ENCODE results near the gene TBC1D1.
"Not testable (repeated sequence)": the region's sequence is repeated elsewhere in the genome, so short reads cannot be mapped to it uniquely, and the experiment has no call there.

TBC1D1 gene

GRCh38 chr4:38020386-38020785 lies 129.5 kb downstream of the TBC1D1 start:
- Histone ChIP-seq H3K27ac (ENCODE audit: insufficient read depth, low read length, poor library complexity, severe bottlenecking) (no peak overlapping the region), H3K4me3 (ENCODE audit: insufficient read depth, low read depth, low read length, poor library complexity, severe bottlenecking) (no peak overlapping the region), H3K27me3 (replicated peaks; ENCODE audit: control insufficient read depth, insufficient read depth, low read length, poor library complexity, severe bottlenecking) (no peaks in the 10 kb centered on the region), H3K36me3 (ENCODE audit: control insufficient read depth, insufficient read depth, low read length) (peaks cover 25% of the 10 kb centered on the region), H3K4me1 (ENCODE audit: control insufficient read depth, insufficient read depth, low read length, poor library complexity, severe bottlenecking) (no peaks in the 10 kb centered on the region), H3K9me3 (ENCODE audit: control insufficient read depth, low read length) (no peaks in the 10 kb centered on the region)
- DNase-seq, result no peak

- not testable (repeated sequence) for H3K9me3 ChIP-seq (ENCODE audit: control insufficient read depth, low read length); H3K4me1 ChIP-seq (ENCODE audit: control insufficient read depth, insufficient read depth, low read length, poor library complexity, severe bottlenecking); H3K27ac ChIP-seq (ENCODE audit: insufficient read depth, low read length, poor library complexity, severe bottlenecking); DNase-seq; H3K4me3 ChIP-seq (ENCODE audit: insufficient read depth, low read depth, low read length, poor library complexity, severe bottlenecking); H3K27me3 ChIP-seq (replicated peaks; ENCODE audit: control insufficient read depth, insufficient read depth, low read length, poor library complexity, severe bottlenecking)
- peaks cover 25% of the 10 kb centered on the region for H3K36me3 ChIP-seq (ENCODE audit: control insufficient read depth, insufficient read depth, low read length)
Measured at GRCh38 chr4:38020961-38021360, 130.1 kb downstream of the TBC1D1 start.

GRCh38 chr4:38021751-38022150 lies 130.9 kb downstream of the TBC1D1 start:
- no peaks in the 10 kb centered on the region for H3K9me3 ChIP-seq (ENCODE audit: control insufficient read depth, low read length)
- no peak overlapping the region for H3K27ac ChIP-seq (ENCODE audit: insufficient read depth, low read length, poor library complexity, severe bottlenecking)
- no peaks in the 10 kb centered on the region for H3K27me3 ChIP-seq (replicated peaks; ENCODE audit: control insufficient read depth, insufficient read depth, low read length, poor library complexity, severe bottlenecking)
- no peak for DNase-seq
- H3K36me3 ChIP-seq (ENCODE audit: control insufficient read depth, insufficient read depth, low read length), result peaks cover 24% of the 10 kb centered on the region
- H3K4me1 ChIP-seq (ENCODE audit: control insufficient read depth, insufficient read depth, low read length, poor library complexity, severe bottlenecking), result no peaks in the 10 kb centered on the region
- no peak overlapping the region for H3K4me3 ChIP-seq (ENCODE audit: insufficient read depth, low read depth, low read length, poor library complexity, severe bottlenecking)

- no peaks in the 10 kb centered on the region for H3K4me1 ChIP-seq (ENCODE audit: control insufficient read depth, insufficient read depth, low read length, poor library complexity, severe bottlenecking)
- DNase-seq, result no peak
- peaks cover 35% of the 10 kb centered on the region for H3K36me3 ChIP-seq (ENCODE audit: control insufficient read depth, insufficient read depth, low read length)
- H3K27me3 ChIP-seq (replicated peaks; ENCODE audit: control insufficient read depth, insufficient read depth, low read length, poor library complexity, severe bottlenecking), result no peaks in the 10 kb centered on the region
- no peak overlapping the region for H3K27ac ChIP-seq (ENCODE audit: insufficient read depth, low read length, poor library complexity, severe bottlenecking)
- H3K4me3 ChIP-seq (ENCODE audit: insufficient read depth, low read depth, low read length, poor library complexity, severe bottlenecking), result no peak overlapping the region
- H3K9me3 ChIP-seq (ENCODE audit: control insufficient read depth, low read length), result no peaks in the 10 kb centered on the region
Measured at GRCh38 chr4:38023347-38024205, 132.7 kb downstream of the TBC1D1 start.

GRCh38 chr4:38024206-38024509 lies 133.3 kb downstream of the TBC1D1 start:
- no peak overlapping the region for H3K27ac ChIP-seq (ENCODE audit: insufficient read depth, low read length, poor library complexity, severe bottlenecking)

GRCh38 chr4:38025665-38026064 lies 134.8 kb downstream of the TBC1D1 start:
- Histone ChIP-seq H3K4me1 (ENCODE audit: control insufficient read depth, insufficient read depth, low read length, poor library complexity, severe bottlenecking) (no peaks in the 10 kb centered on the region), H3K4me3 (ENCODE audit: insufficient read depth, low read depth, low read length, poor library complexity, severe bottlenecking) (no peak overlapping the region), H3K27me3 (replicated peaks; ENCODE audit: control insufficient read depth, insufficient read depth, low read length, poor library complexity, severe bottlenecking) (no peaks in the 10 kb centered on the region), H3K27ac (ENCODE audit: insufficient read depth, low read length, poor library complexity, severe bottlenecking) (no peak overlapping the region), H3K9me3 (ENCODE audit: control insufficient read depth, low read length) (no peaks in the 10 kb centered on the region), H3K36me3 (ENCODE audit: control insufficient read depth, insufficient read depth, low read length) (peaks cover 37% of the 10 kb centered on the region)
- no peak for DNase-seq

More at GRCh38 chr4:38024206-38024509, 133.3 kb downstream of the TBC1D1 start:
- no peak for DNase-seq
- H3K27me3 ChIP-seq (replicated peaks; ENCODE audit: control insufficient read depth, insufficient read depth, low read length, poor library complexity, severe bottlenecking), result no peaks in the 10 kb centered on the region
- peaks cover 39% of the 10 kb centered on the region for H3K36me3 ChIP-seq (ENCODE audit: control insufficient read depth, insufficient read depth, low read length)
- no peaks in the 10 kb centered on the region for H3K9me3 ChIP-seq (ENCODE audit: control insufficient read depth, low read length)
- H3K4me3 ChIP-seq (ENCODE audit: insufficient read depth, low read depth, low read length, poor library complexity, severe bottlenecking), result no peak overlapping the region
- no peaks in the 10 kb centered on the region for H3K4me1 ChIP-seq (ENCODE audit: control insufficient read depth, insufficient read depth, low read length, poor library complexity, severe bottlenecking)

- Histone ChIP-seq H3K27ac (ENCODE audit: insufficient read depth, low read length, poor library complexity, severe bottlenecking) (no peak overlapping the region), H3K9me3 (ENCODE audit: control insufficient read depth, low read length) (no peaks in the 10 kb centered on the region), H3K4me3 (ENCODE audit: insufficient read depth, low read depth, low read length, poor library complexity, severe bottlenecking) (no peak overlapping the region), H3K27me3 (replicated peaks; ENCODE audit: control insufficient read depth, insufficient read depth, low read length, poor library complexity, severe bottlenecking) (no peaks in the 10 kb centered on the region), H3K4me1 (ENCODE audit: control insufficient read depth, insufficient read depth, low read length, poor library complexity, severe bottlenecking) (no peaks in the 10 kb centered on the region), H3K36me3 (ENCODE audit: control insufficient read depth, insufficient read depth, low read length) (peaks cover 32% of the 10 kb centered on the region)
- no peak for DNase-seq
Measured at GRCh38 chr4:38026158-38026740, 135.4 kb downstream of the TBC1D1 start.

- no peak for DNase-seq
- Histone ChIP-seq H3K27me3 (replicated peaks; ENCODE audit: control insufficient read depth, insufficient read depth, low read length, poor library complexity, severe bottlenecking) (no peaks in the 10 kb centered on the region), H3K4me3 (ENCODE audit: insufficient read depth, low read depth, low read length, poor library complexity, severe bottlenecking) (no peak overlapping the region), H3K27ac (ENCODE audit: insufficient read depth, low read length, poor library complexity, severe bottlenecking) (no peak overlapping the region), H3K4me1 (ENCODE audit: control insufficient read depth, insufficient read depth, low read length, poor library complexity, severe bottlenecking) (no peaks in the 10 kb centered on the region), H3K36me3 (ENCODE audit: control insufficient read depth, insufficient read depth, low read length) (peaks cover 23% of the 10 kb centered on the region), H3K9me3 (ENCODE audit: control insufficient read depth, low read length) (no peaks in the 10 kb centered on the region)
Measured at GRCh38 chr4:38030023-38030422, 139.1 kb downstream of the TBC1D1 start.

GRCh38 chr4:38034986-38035882 lies 144.3 kb downstream of the TBC1D1 start:
- DNase-seq, result peak in 1 of 3 donors; percentile 16
- H3K27ac ChIP-seq (ENCODE audit: insufficient read depth, low read length, poor library complexity, severe bottlenecking), result no peak overlapping the region
- H3K4me3 ChIP-seq (ENCODE audit: insufficient read depth, low read depth, low read length, poor library complexity, severe bottlenecking), result no peak overlapping the region
- H3K4me1 ChIP-seq (ENCODE audit: control insufficient read depth, insufficient read depth, low read length, poor library complexity, severe bottlenecking), result no peaks in the 10 kb centered on the region
- H3K27me3 ChIP-seq (replicated peaks; ENCODE audit: control insufficient read depth, insufficient read depth, low read length, poor library complexity, severe bottlenecking), result no peaks in the 10 kb centered on the region
- no peaks in the 10 kb centered on the region for H3K9me3 ChIP-seq (ENCODE audit: control insufficient read depth, low read length)
- peaks cover 6% of the 10 kb centered on the region for H3K36me3 ChIP-seq (ENCODE audit: control insufficient read depth, insufficient read depth, low read length)

GRCh38 chr4:38036548-38036947 lies 145.7 kb downstream of the TBC1D1 start:
- Histone ChIP-seq H3K27ac (ENCODE audit: insufficient read depth, low read length, poor library complexity, severe bottlenecking) (no peak overlapping the region), H3K4me3 (ENCODE audit: insufficient read depth, low read depth, low read length, poor library complexity, severe bottlenecking) (no peak overlapping the region), H3K27me3 (replicated peaks; ENCODE audit: control insufficient read depth, insufficient read depth, low read length, poor library complexity, severe bottlenecking) (no peaks in the 10 kb centered on the region), H3K9me3 (ENCODE audit: control insufficient read depth, low read length) (no peaks in the 10 kb centered on the region), H3K4me1 (ENCODE audit: control insufficient read depth, insufficient read depth, low read length, poor library complexity, severe bottlenecking) (no peaks in the 10 kb centered on the region), H3K36me3 (ENCODE audit: control insufficient read depth, insufficient read depth, low read length) (peaks cover 6% of the 10 kb centered on the region)
- DNase-seq, result no peak
